Mesothelial cell of epicardium (in vitro differentiated cells): ENCODE measurements around the gene CTSA. TPM values are rescaled to one million over a fixed set of nuclear protein-coding genes. Genes with fewer than 3 reads are reported as not detected.

ENCODE experiments used
- DNase-seq, 2 experiments: peaks; one replicate each; pipeline ENCODE4 v3.0.0; 2021; ENCODE audit warnings: low spot score in 2 of 2; ENCODE audit not compliant: unreplicated experiment in 2 of 2
- H3K27ac Mint-ChIP-seq: 2 replicates; pipeline ENCODE4 v1.8.0; 2021; ENCODE audit warnings: mixed read lengths
- H3K27me3 Mint-ChIP-seq: 2 replicates; pipeline ENCODE4 v1.8.0; 2021; ENCODE audit warnings: low read depth, mixed read lengths
- H3K36me3 Mint-ChIP-seq: 2 replicates; pipeline ENCODE4 v1.8.0; 2021; ENCODE audit warnings: mixed read lengths
- H3K4me1 Mint-ChIP-seq: 2 replicates; pipeline ENCODE4 v1.8.0; 2021; ENCODE audit warnings: mixed read lengths
- H3K4me3 Mint-ChIP-seq: 2 replicates; pipeline ENCODE4 v1.8.0; 2021; ENCODE audit warnings: mild to moderate bottlenecking, moderate library complexity, mixed read lengths
- H3K9me3 Mint-ChIP-seq: 2 replicates; pipeline ENCODE4 v1.8.0; 2021; ENCODE audit warnings: mixed read lengths
- CTCF ChIP-seq: fragments of 200-600 bp; sonication (generic); IDR thresholded peaks from one replicate; pipeline ENCODE4 v1.5.0; 2021; ENCODE audit warnings: antibody characterized with exemption; ENCODE audit not compliant: unreplicated experiment
- total RNA-seq: library from RNA; stranded (reverse); gene quantifications from 3 replicates; pipeline ENCODE4 v1.2.1, GENCODE V29; 2021

CTSA gene
- total RNA-seq, 1 donor from 2014 or later, result 86.7 TPM

DNA sequence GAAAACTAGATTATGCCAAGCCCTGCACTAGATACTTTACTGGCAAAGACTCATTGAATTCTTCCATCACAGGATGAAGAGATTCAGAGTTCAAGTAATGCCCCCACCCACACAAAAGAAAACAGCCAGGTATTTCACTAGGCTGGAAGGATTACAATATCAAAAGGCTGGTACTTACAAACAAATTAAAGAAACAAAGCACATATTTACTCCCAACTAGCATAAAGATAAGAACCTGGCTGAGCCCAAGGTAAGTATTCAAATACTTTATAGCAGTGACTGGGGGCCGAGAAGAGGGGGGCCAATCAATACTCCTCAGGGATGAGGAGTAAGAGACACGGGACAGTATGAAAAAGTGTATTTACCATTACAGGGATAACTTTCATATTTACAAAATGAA, 37.7 kb upstream of the CTSA start:
- H3K4me3 Mint-ChIP-seq, result no peak overlapping the region
- TF ChIP-seq CTCF, result no peak

DNA sequence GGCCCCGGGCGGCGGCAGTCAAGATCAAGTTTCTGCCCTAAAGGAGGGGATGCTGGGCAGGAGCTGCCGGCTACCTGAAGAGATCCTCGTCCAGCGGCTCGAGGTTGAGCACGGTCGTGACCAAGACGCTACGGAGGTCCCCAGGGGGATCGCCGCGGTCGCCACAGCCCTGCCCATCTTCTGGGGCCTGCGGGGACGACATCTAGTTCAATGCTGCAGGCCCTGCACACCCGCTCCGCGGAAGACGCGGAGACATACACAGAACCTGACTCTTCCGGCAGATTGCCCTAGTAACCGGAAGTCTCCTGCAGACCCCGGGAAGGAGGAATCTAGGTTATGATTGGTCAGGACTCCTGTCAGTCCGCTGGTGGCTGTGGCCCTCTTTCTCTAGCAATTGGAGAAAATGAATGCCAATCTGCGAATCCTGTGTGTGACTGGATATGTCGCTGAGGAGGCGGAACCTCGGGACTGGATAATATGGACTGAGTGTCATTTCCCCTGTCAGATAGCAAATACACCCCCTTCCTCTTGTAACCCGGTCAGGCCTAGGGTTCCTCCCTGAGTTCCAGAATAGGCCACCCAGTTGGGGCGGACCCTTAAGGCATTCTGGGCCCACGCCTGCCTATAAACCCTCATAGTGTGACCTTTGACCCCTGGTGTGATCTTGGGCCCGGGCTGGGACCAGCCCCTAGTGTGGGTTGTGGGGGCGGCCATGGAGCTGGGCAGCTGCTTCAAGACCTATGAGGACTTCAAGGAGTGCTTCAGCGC, 33.8 kb upstream of the CTSA start, which contains the start of the genes ACOT8 and ZSWIM3:
Gene ACOT8 (minus strand): TSS at position 279 of the 768 bp plus-strand sequence. CDS start 77 bp downstream, at position 202.
Gene ZSWIM3 (plus strand): TSS at position 501 of the 768 bp plus-strand sequence. CDS start 212 bp downstream, at position 713.
- Mint-ChIP-seq H3K4me3 (peak within 1 kb of the TSS; percentile 93), H3K4me1 (peaks cover 34% of the 10 kb centered on the region), H3K27ac (peak within 1 kb of the TSS; percentile 88), H3K9me3 (no peaks in the 10 kb centered on the region), H3K36me3 (peaks cover 4% of the 10 kb centered on the region), H3K27me3 (no peaks in the 10 kb centered on the region)
- no peak for TF ChIP-seq CTCF
- DNase-seq, result peak; percentile 90 to 93

More for the DNA sequence above, 37.7 kb upstream of the CTSA start:
- no peak for DNase-seq
- peaks cover 21% of the 10 kb centered on the region for H3K4me1 Mint-ChIP-seq
- peaks cover 12% of the 10 kb centered on the region for H3K36me3 Mint-ChIP-seq
- H3K27ac Mint-ChIP-seq, result no peak overlapping the region
- H3K27me3 Mint-ChIP-seq, result no peaks in the 10 kb centered on the region
- H3K9me3 Mint-ChIP-seq, result no peaks in the 10 kb centered on the region

GRCh38 chr20:45857882-45858216, 33.3 kb upstream of the CTSA start:
- Mint-ChIP-seq H3K36me3 (peaks cover 2% of the 10 kb centered on the region), H3K4me3 (peak overlapping the region; percentile 93), H3K27ac (peak overlapping the region; percentile 88), H3K4me1 (peaks cover 34% of the 10 kb centered on the region), H3K27me3 (no peaks in the 10 kb centered on the region), H3K9me3 (no peaks in the 10 kb centered on the region)
- no peak for TF ChIP-seq CTCF
- DNase-seq, result no peak

DNA sequence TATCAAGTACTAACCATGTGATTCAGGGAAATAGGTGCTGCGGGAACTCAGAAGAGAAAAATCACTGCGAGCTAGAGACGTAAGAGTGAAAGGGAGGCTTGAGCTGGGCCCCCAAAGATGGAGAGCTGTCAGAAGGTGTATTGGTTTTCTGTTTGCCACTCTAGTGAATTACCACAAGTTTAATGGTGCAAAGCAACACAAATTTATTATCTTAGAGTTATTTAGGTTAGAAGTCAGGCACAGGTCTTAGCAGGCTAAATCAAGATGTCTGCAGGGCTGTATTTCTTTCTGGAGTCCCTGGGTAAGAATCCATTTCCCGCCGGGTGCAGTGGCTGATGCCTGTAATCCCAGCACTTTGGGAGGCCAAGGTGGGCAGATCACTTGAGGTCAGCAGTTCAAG, 31.2 kb upstream of the CTSA start:
- H3K36me3 Mint-ChIP-seq, result no peaks in the 10 kb centered on the region
- H3K4me1 Mint-ChIP-seq, result peaks cover 34% of the 10 kb centered on the region
- no peak overlapping the region for H3K4me3 Mint-ChIP-seq
- H3K9me3 Mint-ChIP-seq, result no peaks in the 10 kb centered on the region
- TF ChIP-seq CTCF, result no peak
- no peak overlapping the region for H3K27ac Mint-ChIP-seq
- H3K27me3 Mint-ChIP-seq, result no peaks in the 10 kb centered on the region
- DNase-seq, result no peak

- no peak for DNase-seq
- Mint-ChIP-seq H3K4me1 (peaks cover 34% of the 10 kb centered on the region), H3K27ac (no peak overlapping the region), H3K36me3 (no peaks in the 10 kb centered on the region), H3K4me3 (no peak overlapping the region), H3K9me3 (no peaks in the 10 kb centered on the region), H3K27me3 (no peaks in the 10 kb centered on the region)
- no peak for TF ChIP-seq CTCF
Observed at GRCh38 chr20:45860560-45861220, 30.4 kb upstream of the CTSA start.
